Placental pericyte (primary cell): ENCODE data around the gene MARCKSL1. TPM values are rescaled to one million over a fixed set of nuclear protein-coding genes. Genes with fewer than 3 reads are reported as not detected.

ENCODE experiments used
- small RNA-seq: library from RNA; depleted of rRNA; stranded (forward); fragments of <200 nt; gene quantifications from one replicate; pipeline ENCODE3, GENCODE V24; 2012; ENCODE audit warnings: low replicate concordance
- total RNA-seq: library from RNA; depleted of rRNA; stranded (reverse); fragments of >200 nt; gene quantifications from 2 replicates; pipeline ENCODE4 v1.2.3, GENCODE V29; 2012

MARCKSL1 gene, protein sequence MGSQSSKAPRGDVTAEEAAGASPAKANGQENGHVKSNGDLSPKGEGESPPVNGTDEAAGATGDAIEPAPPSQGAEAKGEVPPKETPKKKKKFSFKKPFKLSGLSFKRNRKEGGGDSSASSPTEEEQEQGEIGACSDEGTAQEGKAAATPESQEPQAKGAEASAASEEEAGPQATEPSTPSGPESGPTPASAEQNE
- total RNA-seq, result 18.2 and 33.5 TPM in 2 replicates

DNA sequence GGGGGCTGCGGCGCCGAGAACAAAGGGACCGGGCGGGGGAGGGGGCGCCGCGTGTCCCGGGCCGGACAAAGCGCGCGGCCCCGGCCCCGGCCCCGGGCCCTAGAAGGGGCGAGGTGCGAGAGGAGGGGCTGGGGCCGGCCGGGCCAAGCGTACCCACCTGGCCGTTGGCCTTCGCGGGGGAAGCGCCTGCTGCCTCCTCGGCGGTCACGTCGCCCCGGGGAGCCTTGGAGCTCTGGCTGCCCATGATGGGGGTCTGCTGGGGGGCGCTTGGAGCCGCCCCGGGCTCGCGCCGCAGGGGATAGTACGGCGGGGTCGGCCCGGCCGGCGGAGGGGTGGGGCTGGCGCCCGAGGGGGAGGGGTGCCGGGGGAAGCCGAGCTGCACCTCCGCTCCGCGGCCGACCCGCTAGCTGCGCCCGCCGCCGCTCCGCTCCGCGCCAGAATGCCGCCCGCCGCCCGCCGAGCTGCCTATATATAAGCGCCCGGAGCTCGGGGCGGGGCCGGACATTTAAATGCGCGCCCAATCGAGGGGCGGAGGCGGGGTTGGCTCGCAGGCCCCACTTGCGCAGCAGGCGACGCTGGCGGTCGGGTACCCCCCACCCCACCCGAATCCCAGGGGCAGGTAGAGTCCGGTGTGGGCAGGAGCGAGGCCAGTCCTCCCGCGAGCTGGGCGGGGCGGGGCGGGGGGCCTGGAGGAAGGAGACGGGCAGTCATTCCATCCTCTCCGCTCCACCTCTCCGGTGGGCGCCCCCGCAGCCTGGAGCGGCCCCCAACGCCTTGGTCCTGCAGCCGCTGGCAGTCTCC, at the start of gene MARCKSL1:
Gene MARCKSL1, minus strand, starts transcription at position 444 of the 801 bp plus-strand sequence. Its CDS starts 200 bp downstream, at position 244.

DNA sequence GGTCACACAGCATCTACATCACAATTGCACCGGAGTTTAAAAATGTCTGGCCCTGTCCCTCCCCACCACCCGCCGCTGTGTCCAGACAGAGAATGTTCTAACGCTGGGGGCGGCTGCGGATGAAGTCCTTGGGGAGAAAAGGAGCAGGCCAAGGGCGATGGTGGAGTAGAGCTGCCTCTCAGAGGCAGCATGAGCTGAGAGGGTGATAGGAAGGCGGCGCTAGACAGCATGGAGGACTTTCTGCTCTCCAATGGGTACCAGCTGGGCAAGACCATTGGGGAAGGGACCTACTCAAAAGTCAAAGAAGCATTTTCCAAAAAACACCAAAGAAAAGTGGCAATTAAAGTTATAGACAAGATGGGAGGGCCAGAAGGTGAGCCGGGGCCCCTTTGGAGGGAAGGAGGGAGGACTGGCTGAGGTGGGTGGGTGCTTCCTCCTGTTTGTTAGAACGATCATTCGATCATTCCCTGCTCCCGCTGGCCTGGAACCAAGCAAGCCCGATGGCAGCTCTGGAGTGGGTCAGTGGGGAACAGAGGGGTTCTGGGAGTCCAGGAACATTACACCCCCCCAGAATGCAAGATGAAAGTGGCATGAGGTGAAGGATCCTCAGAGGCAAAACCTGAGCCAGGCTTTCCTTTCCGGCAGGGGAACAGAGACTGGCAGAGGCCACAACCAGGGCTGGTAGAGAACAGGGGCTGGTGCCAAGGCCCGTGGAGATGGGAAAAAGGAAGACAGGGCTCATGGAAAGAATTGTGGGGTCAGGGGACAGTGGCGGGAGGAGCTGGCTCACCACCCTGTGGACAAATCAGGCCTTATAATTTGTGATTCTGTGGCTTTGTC, 26.7 kb upstream of the MARCKSL1 start, which contains the start of the genes FAM229A and TSSK3:
Gene FAM229A, minus strand, starts transcription at position 12 of the 840 bp plus-strand sequence. CDS start 394 bp downstream, outside the sequence.
Gene TSSK3, plus strand, starts transcription at position 66 of the 840 bp plus-strand sequence. Its CDS starts 163 bp downstream, at position 229.

DNA sequence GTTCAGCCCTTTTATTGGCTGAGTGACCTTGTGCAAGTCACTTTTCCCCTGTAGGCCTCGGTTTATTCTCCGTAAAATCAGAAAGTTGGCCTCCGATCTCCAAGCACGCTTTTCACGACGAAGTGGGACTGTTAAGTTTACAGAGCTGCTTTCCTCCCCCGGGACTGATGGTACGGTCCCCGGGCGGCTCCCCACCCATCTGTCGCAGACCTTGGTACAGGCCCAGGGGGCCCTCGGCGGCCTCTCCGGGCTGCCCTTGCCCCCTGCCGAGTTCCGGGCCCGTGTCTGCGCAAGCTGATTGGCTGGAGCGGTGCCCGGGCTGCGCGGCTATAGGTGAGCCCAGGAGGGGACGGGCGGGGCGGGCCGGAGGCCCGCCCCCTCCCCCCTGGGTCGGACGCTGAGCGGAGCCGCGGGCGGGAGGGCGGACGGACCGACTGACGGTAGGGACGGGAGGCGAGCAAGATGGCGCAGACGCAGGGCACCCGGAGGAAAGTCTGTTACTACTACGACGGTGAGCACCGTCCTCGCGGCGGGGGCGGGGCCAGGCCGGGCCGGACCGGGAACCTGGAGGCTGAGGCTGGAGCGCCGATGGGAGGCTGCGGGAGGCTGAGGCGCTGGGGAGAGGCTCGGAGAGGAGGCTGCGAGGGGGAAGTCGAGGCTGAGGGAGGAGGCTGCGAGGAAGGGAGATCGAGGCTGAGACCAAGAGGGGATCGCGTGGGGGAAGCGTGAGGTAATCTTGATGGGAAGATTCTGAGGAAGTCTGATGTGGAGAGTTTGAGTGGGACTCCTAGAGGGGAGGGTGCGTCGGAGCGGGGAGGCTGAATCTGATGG, 44.1 kb downstream of the MARCKSL1 start, which contains the start of gene HDAC1:
Gene HDAC1, plus strand, starts transcription at position 376 of the 831 bp plus-strand sequence. Its CDS starts 87 bp downstream, at position 463.

Small RNAs within 50 kb of the gene (small RNA-seq; reads per million reads assigned to genes)
- not detected for gene RF00019

Other genes starting within 250 kb of the MARCKSL1 start
- gene KPNA6, start 228.2 kb downstream of the MARCKSL1 start, total RNA-seq, result 49.9 and 101 TPM in 2 replicates
- 85.6 and 106 TPM in 2 replicates for gene TXLNA, start 156.6 kb downstream of the MARCKSL1 start, total RNA-seq
- 5.0 and 11.7 TPM in 2 replicates for gene CCDC28B, start 135.6 kb downstream of the MARCKSL1 start, total RNA-seq
- gene IQCC, start 130.6 kb downstream of the MARCKSL1 start, total RNA-seq, result 1.1 and 2.1 TPM in 2 replicates
- not detected in 2 replicates for gene DCDC2B, start 127.1 kb downstream of the MARCKSL1 start, total RNA-seq
- gene TMEM234, start 113.9 kb downstream of the MARCKSL1 start, total RNA-seq, result 21.9 and 26.5 TPM in 2 replicates
- 333 and 358 TPM in 2 replicates for gene EIF3I, start 113.8 kb downstream of the MARCKSL1 start, total RNA-seq
- 0.88 and 1.0 TPM in 2 replicates for gene FAM167B, start 89.0 kb downstream of the MARCKSL1 start, total RNA-seq
- gene LCK, start 85.0 kb downstream of the MARCKSL1 start, total RNA-seq, result not detected in 2 replicates
- gene HDAC1, start 44.1 kb downstream of the MARCKSL1 start, total RNA-seq, result 67.8 and 89.0 TPM in 2 replicates
- 1.7 and 1.8 TPM in 2 replicates for gene FAM229A, start 26.3 kb upstream of the MARCKSL1 start, total RNA-seq
- 0.57 and 1.3 TPM in 2 replicates for gene TSSK3, start 26.3 kb upstream of the MARCKSL1 start, total RNA-seq
- gene BSDC1, start 58.2 kb upstream of the MARCKSL1 start, total RNA-seq, result 75.7 and 110 TPM in 2 replicates
- gene ZBTB8B, start 128.8 kb upstream of the MARCKSL1 start, total RNA-seq, result not detected in 2 replicates
- gene ZBTB8A, start 203.2 kb upstream of the MARCKSL1 start, total RNA-seq, result 5.2 and 8.1 TPM in 2 replicates